ENCODE data around the gene DDIT4. TPM values are rescaled to one million over a fixed set of nuclear protein-coding genes. Genes with fewer than 3 reads are reported as not detected.
A peak's percentile ranks its signal among the peaks of the same experiment; 100 is the strongest.
"Not testable (repeated sequence)": the region's sequence is repeated elsewhere in the genome, so short reads cannot be mapped to it uniquely, and the experiment has no call there.

Gene DDIT4
- total RNA-seq, 1 donor from 2014 or later: 153 TPM

- not testable (repeated sequence) for DNase-seq
Measured at GRCh38 chr10:72296829-72297280, 23.1 kb downstream of the DDIT4 start.

GRCh38 chr10:72297281-72297804 is 23.6 kb downstream of the DDIT4 start:
- peak; percentile 51 for DNase-seq

- DNase-seq: peak; percentile 98
Measured at GRCh38 chr10:72297805-72298591, 24.3 kb downstream of the DDIT4 start.

- DNase-seq: no peak
Measured at GRCh38 chr10:72298592-72299519, 25.1 kb downstream of the DDIT4 start.

GRCh38 chr10:72303424-72304128 is 29.9 kb downstream of the DDIT4 start:
- DNase-seq: no peak

- DNase-seq: no peak
Measured at GRCh38 chr10:72306215-72306760, 32.6 kb downstream of the DDIT4 start.

- not testable (repeated sequence) for DNase-seq
Measured at GRCh38 chr10:72307711-72308110, 34.0 kb downstream of the DDIT4 start.

- DNase-seq: no peak
Measured at GRCh38 chr10:72308320-72308987, 34.7 kb downstream of the DDIT4 start.

- DNase-seq: peak; percentile 95
Measured at GRCh38 chr10:72309290-72310240, 35.8 kb downstream of the DDIT4 start.

GRCh38 chr10:72310241-72310633 is 36.5 kb downstream of the DDIT4 start:
- no peak for DNase-seq

GRCh38 chr10:72310636-72311035 is 36.9 kb downstream of the DDIT4 start:
- DNase-seq: no peak

- no peak for DNase-seq
Measured at GRCh38 chr10:72311667-72312066, 37.9 kb downstream of the DDIT4 start.

- DNase-seq: no peak
Measured at GRCh38 chr10:72312865-72313391, 39.2 kb downstream of the DDIT4 start.

- no peak for DNase-seq
Measured at GRCh38 chr10:72314263-72314662, 40.5 kb downstream of the DDIT4 start.

- DNase-seq: peak; percentile 66
Measured at GRCh38 chr10:72315054-72315453, 41.3 kb downstream of the DDIT4 start.

- peak; percentile 92 for DNase-seq
Measured at GRCh38 chr10:72315611-72316385, 42.1 kb downstream of the DDIT4 start.

- DNase-seq: no peak
Measured at GRCh38 chr10:72316386-72316700, 42.6 kb downstream of the DDIT4 start.

- no peak for DNase-seq
Measured at GRCh38 chr10:72316748-72317435, 43.2 kb downstream of the DDIT4 start.
